Ovary (tissue), 9 donors: ENCODE measurements around the gene METRNL. TPM values are rescaled to one million over a fixed set of nuclear protein-coding genes. Genes with fewer than 3 reads are reported as not detected.

ENCODE experiments used
- DNase-seq, 5 donors: peaks; one replicate each; pipeline ENCODE4 v3.0.0-alpha.2; 2019 to 2020
- H3K27ac ChIP-seq, 2 donors: fragments of 200-600 bp; one replicate each; pipeline versions ENCODE4 v1.5.1 to v1.8.0; 2019 to 2022
- H3K27me3 ChIP-seq: fragments of 200-600 bp; one replicate; pipeline ENCODE4 v1.8.0; 2022
- H3K36me3 ChIP-seq: fragments of 200-600 bp; sonication (generic); one replicate; pipeline ENCODE4 v1.5.1; 2019
- H3K4me1 ChIP-seq: one replicate; pipeline ENCODE4 v1.8.1; 2013; ENCODE audit warnings: mild to moderate bottlenecking, moderate library complexity; ENCODE audit not compliant: insufficient read depth
- H3K4me3 ChIP-seq: fragments of 200-600 bp; sonication (generic); one replicate; pipeline ENCODE4 v1.5.1; 2017
- H3K9me3 ChIP-seq, 2 donors: fragments of 200-600 bp in 1 of 2; sonication (generic) in 1 of 2; one replicate each; pipeline versions ENCODE4 v1.5.1 to v1.8.1; 2013 to 2019; ENCODE audit warnings: mild to moderate bottlenecking in 1 of 2, moderate library complexity in 1 of 2
- CTCF ChIP-seq, 3 donors: fragments of 450-650 bp in 2 of 3; fragments of 200-600 bp in 1 of 3; IDR thresholded peaks; one replicate each; pipeline versions ENCODE4 v1.5.1 to v1.8.0; 2016 to 2022; ENCODE audit warnings: antibody characterized with exemption in 3 of 3, mild to moderate bottlenecking in 1 of 3
- EP300 ChIP-seq: sonication (generic); formaldehyde crosslinking; IDR thresholded peaks from one replicate; pipeline ENCODE4 v1.6.1; 2017; ENCODE audit warnings: antibody characterized with exemption
- POLR2A ChIP-seq: fragments of 450-650 bp; IDR thresholded peaks from one replicate; pipeline ENCODE4 v1.6.1; 2017; ENCODE audit warnings: antibody characterized with exemption, mild to moderate bottlenecking, moderate library complexity
- WGBS, 3 donors: extraction: QIAGEN DNeasy Blood & Tissue Kit in 1 of 3; methylation state at CpG; one replicate each; pipeline versions ENCODE4 v1.1.5 to v1.1.7; 2013 to 2017; 5-methylcytosine and 5-hydroxymethylcytosine counted together
- intact Hi-C, 4 donors: fragments of 100-400 bp; cut with DNase I; formaldehyde crosslinking; loops; one replicate each; pipeline versions ENCODE4 v1.11.0 to v1.15.1; 2022 to 2023
- polyA plus RNA-seq, 2 donors: library from polyadenylated mRNA; stranded (reverse); fragments of 200-250 nt in 1 of 2; fragments of 350-450 nt in 1 of 2; fragmentation: Illumina TruSeq in 1 of 2; extraction: RNeasy Lipid Tissue Mini Kit (QIAGEN cat#74804) in 1 of 2; gene quantifications; one replicate each; pipeline ENCODE4 v1.2.3, GENCODE V29; 2013 to 2014
- total RNA-seq, 7 donors: library from RNA; depleted of rRNA in 2 of 7; stranded (reverse); fragments of >200 nt in 2 of 7; fragmentation: NEBNext Ultra II Directional in 3 of 7; extraction: Animal tissue kit (Norgen Biotek cat#: 25700) in 3 of 7; gene quantifications; one replicate each; pipeline versions ENCODE4 v1.1.0 to v1.2.4, GENCODE V29; 2016 to 2023
- donor health status: DM: no; HTN: no; CAD: no; lungs with moderate emphysema.
- donor health status: DM: no; HTN: no; CAD: no.
- donor health status: Bipolar disorder and iron deficiency.
- donor health status: DM: yes; HTN: yes; CAD: no.
- donor health status: DM: no; HTN: no; CAD: no.
- donor health status: DM: yes; HTN: yes; CAD: no.

Gene METRNL
- total and polyA plus RNA-seq, 9 donors, result 4.3 to 84.3 (median 29.4) TPM

GRCh38 chr17:83056583-83057396 lies 22.6 kb upstream of the METRNL start:
- no peak for TF ChIP-seq CTCF (IDR thresholded peaks at IDR 0.05)
- TF ChIP-seq POLR2A, result no peak
- TF ChIP-seq EP300, result no peak
- no peaks in the 10 kb centered on the region for H3K9me3 ChIP-seq
- no peak overlapping the region for H3K27ac ChIP-seq
- WGBS, 3 donors, result 72 to 81% (median 73%) methylated on average over 30 of the region's 30 CpGs
- DNase-seq, result peak in 4 of 5 donors; percentile 9 to 35 (median 16)
- no peaks in the 10 kb centered on the region for H3K27me3 ChIP-seq
- H3K36me3 ChIP-seq, result no peaks in the 10 kb centered on the region
- H3K4me3 ChIP-seq, result no peak overlapping the region
- intact Hi-C loops, result no loop called here
- H3K4me1 ChIP-seq, result peaks cover 4% of the 10 kb centered on the region

GRCh38 chr17:83057397-83057761 lies 22.0 kb upstream of the METRNL start:
- peak in 1 of 5 donors; percentile 33 for DNase-seq
- H3K27ac ChIP-seq, result no peak overlapping the region
- no peak overlapping the region for H3K4me3 ChIP-seq
- H3K27me3 ChIP-seq, result no peaks in the 10 kb centered on the region
- WGBS, 3 donors, result 54 to 57% (median 56%) methylated on average over 14 of the region's 14 CpGs
- no peaks in the 10 kb centered on the region for H3K36me3 ChIP-seq
- H3K4me1 ChIP-seq, result peaks cover 4% of the 10 kb centered on the region
- TF ChIP-seq EP300, result no peak
- no peak for TF ChIP-seq POLR2A
- no peak for TF ChIP-seq CTCF (IDR thresholded peaks at IDR 0.05)
- H3K9me3 ChIP-seq, result no peaks in the 10 kb centered on the region
- intact Hi-C loops, result no loop called here

- Histone ChIP-seq H3K4me1 (peaks cover 4% of the 10 kb centered on the region), H3K36me3 (no peaks in the 10 kb centered on the region), H3K27me3 (no peaks in the 10 kb centered on the region), H3K4me3 (no peak overlapping the region), H3K27ac (no peak overlapping the region), H3K9me3 (no peaks in the 10 kb centered on the region)
- WGBS, 3 donors, result 62 to 71% (median 64%) methylated on average over 13 to 19 of the region's 19 CpGs
- peak in 3 of 5 donors; percentile 6 to 29 (median 21) for DNase-seq
- intact Hi-C loops, result no loop called here
- TF ChIP-seq EP300 (no peak), POLR2A (no peak), CTCF (IDR thresholded peaks at IDR 0.05) (no peak)
Measured at GRCh38 chr17:83057793-83058265, 21.6 kb upstream of the METRNL start.

GRCh38 chr17:83058266-83058798 lies 21.1 kb upstream of the METRNL start:
- WGBS, 3 donors, result 86 to 91% (median 87%) methylated on average over 20 of the region's 20 CpGs
- no peak overlapping the region for H3K27ac ChIP-seq
- intact Hi-C loops, result no loop called here

More at GRCh38 chr17:83058266-83058798, 21.1 kb upstream of the METRNL start:
- Histone ChIP-seq H3K27me3 (no peaks in the 10 kb centered on the region), H3K9me3 (no peaks in the 10 kb centered on the region), H3K4me3 (no peak overlapping the region), H3K4me1 (peaks cover 3% of the 10 kb centered on the region), H3K36me3 (no peaks in the 10 kb centered on the region)
- no peak for TF ChIP-seq EP300
- TF ChIP-seq CTCF (IDR thresholded peaks at IDR 0.05), result no peak
- no peak for TF ChIP-seq POLR2A
- DNase-seq, result peak in 3 of 5 donors; percentile 8 to 33 (median 17)
